ENCODE results near the gene PLS3. TPM values are rescaled to one million over a fixed set of nuclear protein-coding genes. Genes with fewer than 3 reads are reported as not detected.

Gene PLS3
- total RNA-seq, 2 experiments from 2014 or later = 0.48 to 0.52 TPM

DNA sequence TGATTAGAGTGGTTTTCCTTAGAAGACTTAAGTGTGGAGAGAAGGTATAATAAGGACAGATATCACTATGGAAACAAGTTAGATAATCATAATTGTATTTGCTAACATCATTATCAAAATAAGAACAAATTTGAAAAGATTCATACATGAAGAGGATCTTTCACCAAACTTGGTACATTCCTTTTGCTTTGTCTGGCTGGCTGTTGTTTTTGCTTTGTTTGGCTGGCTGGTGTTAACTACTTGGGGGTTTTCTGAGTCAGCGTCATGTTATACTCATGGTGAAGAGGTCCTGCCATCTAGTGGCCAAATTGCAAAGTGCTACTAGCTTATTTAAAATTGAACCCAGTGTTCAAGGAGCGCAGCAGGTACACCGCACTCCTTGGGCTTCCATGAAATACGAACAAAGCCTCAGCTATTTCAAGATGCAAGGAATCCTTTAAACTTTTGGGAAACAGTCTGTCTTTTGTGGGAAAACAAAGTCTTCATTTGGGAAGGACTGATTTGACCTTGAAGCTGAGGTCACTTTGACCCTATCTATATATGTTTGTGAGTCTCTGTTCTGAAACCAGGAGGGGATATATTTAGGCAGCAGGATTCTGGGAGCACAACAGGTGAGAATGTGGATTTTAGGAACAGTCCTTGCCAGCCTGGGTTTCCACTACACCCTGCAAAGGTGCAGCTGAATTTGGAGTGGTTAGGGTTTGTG is 129.7 kb downstream of the PLS3 start:
- Mint-ChIP-seq H3K4me1 (ENCODE audit: low read depth) (no peaks in the 10 kb centered on the region), H3K4me3 (no peak overlapping the region), H3K27me3 (no peaks in the 10 kb centered on the region), H3K36me3 (no peaks in the 10 kb centered on the region), H3K9me3 (no peaks in the 10 kb centered on the region), H3K27ac (no peak overlapping the region)
- ChIA-PET CTCF (interaction anchor here (1.0 to 1.8 kb wide), 4 partner anchors 32 to 360 kb away, joined by 4 to 10 read pairs (median 6); no protein-coding TSS in a partner anchor), POLR2A (no interaction called here)
- intact Hi-C loops (cut with micrococcal nuclease) = loop anchor here (2.0 kb wide), 1 partner anchor 40 kb away; no protein-coding TSS in a partner anchor
- DNase-seq = peak; percentile 22

DNA sequence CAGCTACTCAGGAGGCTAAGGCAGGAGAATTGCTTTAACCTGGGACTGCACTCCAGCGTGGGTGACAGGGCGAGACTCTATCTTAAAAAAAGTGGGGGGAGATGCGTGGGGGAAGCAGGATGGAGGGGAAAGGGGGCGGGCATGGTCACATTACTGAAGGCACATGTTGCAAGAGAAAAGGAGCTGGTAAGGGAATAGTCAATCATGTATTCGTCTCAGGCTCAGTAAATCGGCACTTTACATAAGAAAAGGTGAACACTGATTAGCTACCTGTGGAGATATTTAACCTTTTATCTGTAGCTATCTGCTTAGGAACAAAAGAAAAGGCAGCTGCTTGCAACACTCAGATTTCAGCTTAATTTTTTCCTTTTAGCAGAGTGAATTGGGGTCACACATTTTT is 132.5 kb downstream of the PLS3 start:
- Mint-ChIP-seq H3K27me3 (no peaks in the 10 kb centered on the region), H3K27ac (no peak overlapping the region), H3K4me1 (ENCODE audit: low read depth) (no peaks in the 10 kb centered on the region), H3K4me3 (no peak overlapping the region), H3K9me3 (no peaks in the 10 kb centered on the region), H3K36me3 (no peaks in the 10 kb centered on the region)
- ChIA-PET POLR2A (no interaction called here), CTCF (interaction anchor here (1.6 kb wide), 1 partner anchor 41 kb away, joined by 3 read pairs; no protein-coding TSS in a partner anchor)
- no peak for DNase-seq
- intact Hi-C loops (cut with micrococcal nuclease) = no loop called here

DNA sequence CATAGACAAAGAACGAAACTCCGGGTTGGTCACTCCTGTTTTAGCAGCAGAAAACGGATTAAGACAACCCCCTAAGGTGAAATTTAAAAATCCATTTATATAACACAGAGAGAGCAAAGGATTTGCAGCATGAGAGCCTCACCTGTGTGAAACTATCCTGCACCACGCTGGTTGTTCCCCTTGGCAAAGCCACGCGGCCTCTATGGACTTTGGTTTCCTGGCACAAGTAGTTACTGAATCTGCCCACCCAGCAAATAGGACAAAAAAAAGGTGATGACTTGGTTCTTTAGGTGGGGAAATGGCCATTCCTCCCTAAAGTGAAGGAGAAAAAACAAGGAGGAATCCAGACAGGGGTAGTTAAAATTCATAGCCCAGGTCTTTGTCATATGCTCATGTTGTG is 133.1 kb downstream of the PLS3 start:
- intact Hi-C loops (cut with micrococcal nuclease) = no loop called here
- no peaks in the 10 kb centered on the region for H3K9me3 Mint-ChIP-seq
- no peak overlapping the region for H3K4me3 Mint-ChIP-seq
- H3K4me1 Mint-ChIP-seq (ENCODE audit: low read depth) = no peaks in the 10 kb centered on the region
- ChIA-PET CTCF (interaction anchor here (1.6 kb wide), 1 partner anchor 42 kb away, joined by 3 read pairs; no protein-coding TSS in a partner anchor), POLR2A (no interaction called here)
- no peak overlapping the region for H3K27ac Mint-ChIP-seq
- H3K27me3 Mint-ChIP-seq = no peaks in the 10 kb centered on the region
- no peaks in the 10 kb centered on the region for H3K36me3 Mint-ChIP-seq
- DNase-seq = no peak

DNA sequence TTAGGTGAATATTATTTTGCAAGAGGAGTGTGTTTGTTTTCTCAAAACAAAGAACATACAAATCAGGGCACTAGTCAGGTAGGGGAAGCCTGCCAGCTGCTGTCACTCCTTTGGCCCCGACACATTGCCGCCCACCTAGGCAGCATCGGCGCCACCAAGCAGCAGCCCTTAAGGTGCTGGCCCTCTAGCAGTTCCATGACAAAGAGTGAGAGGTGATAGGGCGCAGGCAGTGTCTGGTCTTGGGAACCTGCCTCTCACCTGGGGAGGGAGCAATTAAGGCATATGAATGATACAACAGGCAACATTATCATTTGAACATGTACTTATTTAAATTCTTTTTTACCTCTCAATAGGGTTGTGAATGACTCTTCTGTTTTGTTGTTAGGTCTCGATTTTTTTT is 135.1 kb downstream of the PLS3 start:
- Mint-ChIP-seq H3K36me3 (no peaks in the 10 kb centered on the region), H3K4me3 (no peak overlapping the region), H3K9me3 (no peaks in the 10 kb centered on the region), H3K4me1 (ENCODE audit: low read depth) (no peaks in the 10 kb centered on the region), H3K27ac (no peak overlapping the region), H3K27me3 (no peaks in the 10 kb centered on the region)
- ChIA-PET POLR2A (no interaction called here), CTCF (no interaction called here)
- no peak for DNase-seq
- intact Hi-C loops (cut with micrococcal nuclease) = no loop called here

DNA sequence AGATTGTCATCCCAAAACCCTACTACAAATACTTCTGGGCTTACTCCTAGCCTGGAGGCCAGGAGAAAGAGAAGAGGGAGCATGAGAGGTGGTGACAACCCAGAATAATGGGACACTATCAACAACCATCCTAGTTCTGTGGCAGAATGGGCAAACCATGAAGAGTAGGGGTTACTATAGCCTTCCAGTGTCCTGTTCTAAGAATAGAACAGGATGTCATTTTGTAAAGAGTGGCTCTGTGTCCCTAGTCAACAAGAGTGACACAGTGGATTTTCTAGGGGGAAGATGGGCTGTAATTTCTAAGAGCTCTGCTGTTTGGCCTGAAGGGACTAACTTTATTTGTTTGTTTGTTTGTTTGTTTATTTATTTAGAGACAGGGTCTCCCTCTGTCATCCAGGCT is 136.0 kb downstream of the PLS3 start:
- H3K36me3 Mint-ChIP-seq = no peaks in the 10 kb centered on the region
- H3K27me3 Mint-ChIP-seq = no peaks in the 10 kb centered on the region
- CTCF ChIA-PET = no interaction called here

DNA sequence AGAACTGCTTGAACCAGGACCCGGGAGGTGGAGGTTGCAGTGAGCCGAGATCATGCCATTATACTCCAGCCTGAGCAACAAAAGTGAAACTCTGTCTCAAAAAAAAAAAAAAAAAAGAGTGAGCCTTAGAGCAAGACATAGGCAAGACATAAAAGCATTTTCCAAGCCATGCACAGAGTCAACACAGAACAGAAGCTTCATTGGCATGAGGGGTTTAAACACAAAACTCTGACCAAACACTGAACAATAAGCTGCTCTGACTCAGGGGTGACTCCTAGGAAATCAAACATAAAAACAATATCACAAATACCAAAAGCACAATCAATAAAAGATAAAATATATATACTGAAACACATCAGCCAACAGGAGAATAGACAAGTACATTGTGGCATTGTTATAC is 136.8 kb downstream of the PLS3 start:
- ChIA-PET CTCF (no interaction called here), POLR2A (no interaction called here)
- H3K9me3 Mint-ChIP-seq = no peaks in the 10 kb centered on the region
- no peak overlapping the region for H3K27ac Mint-ChIP-seq
- no peaks in the 10 kb centered on the region for H3K36me3 Mint-ChIP-seq
- no peak for DNase-seq
- intact Hi-C loops (cut with micrococcal nuclease) = no loop called here
- no peaks in the 10 kb centered on the region for H3K27me3 Mint-ChIP-seq
- no peak overlapping the region for H3K4me3 Mint-ChIP-seq
- no peaks in the 10 kb centered on the region for H3K4me1 Mint-ChIP-seq (ENCODE audit: low read depth)

More for the DNA sequence above, 136.0 kb downstream of the PLS3 start:
- POLR2A ChIA-PET = no interaction called here
- H3K4me3 Mint-ChIP-seq = no peak overlapping the region
- H3K27ac Mint-ChIP-seq = no peak overlapping the region
- no peaks in the 10 kb centered on the region for H3K4me1 Mint-ChIP-seq (ENCODE audit: low read depth)
- intact Hi-C loops (cut with micrococcal nuclease) = no loop called here
- H3K9me3 Mint-ChIP-seq = no peaks in the 10 kb centered on the region
- DNase-seq = no peak
